ENCODE data around the gene E2F2.

Gene E2F2

GRCh38 chr1:23502951-23503350, 28.1 kb downstream of the E2F2 start:
- H3K9ac ChIP-seq (ENCODE audit: low read depth, low read length, poor library complexity, severe bottlenecking): no peak overlapping the region
- H4K20me1 ChIP-seq (ENCODE audit: insufficient read depth, low read length, poor library complexity, severe bottlenecking): no peaks in the 10 kb centered on the region
- TF ChIP-seq, protein P1, sequence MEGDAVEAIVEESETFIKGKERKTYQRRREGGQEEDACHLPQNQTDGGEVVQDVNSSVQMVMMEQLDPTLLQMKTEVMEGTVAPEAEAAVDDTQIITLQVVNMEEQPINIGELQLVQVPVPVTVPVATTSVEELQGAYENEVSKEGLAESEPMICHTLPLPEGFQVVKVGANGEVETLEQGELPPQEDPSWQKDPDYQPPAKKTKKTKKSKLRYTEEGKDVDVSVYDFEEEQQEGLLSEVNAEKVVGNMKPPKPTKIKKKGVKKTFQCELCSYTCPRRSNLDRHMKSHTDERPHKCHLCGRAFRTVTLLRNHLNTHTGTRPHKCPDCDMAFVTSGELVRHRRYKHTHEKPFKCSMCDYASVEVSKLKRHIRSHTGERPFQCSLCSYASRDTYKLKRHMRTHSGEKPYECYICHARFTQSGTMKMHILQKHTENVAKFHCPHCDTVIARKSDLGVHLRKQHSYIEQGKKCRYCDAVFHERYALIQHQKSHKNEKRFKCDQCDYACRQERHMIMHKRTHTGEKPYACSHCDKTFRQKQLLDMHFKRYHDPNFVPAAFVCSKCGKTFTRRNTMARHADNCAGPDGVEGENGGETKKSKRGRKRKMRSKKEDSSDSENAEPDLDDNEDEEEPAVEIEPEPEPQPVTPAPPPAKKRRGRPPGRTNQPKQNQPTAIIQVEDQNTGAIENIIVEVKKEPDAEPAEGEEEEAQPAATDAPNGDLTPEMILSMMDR (conservative IDR thresholded peaks at IDR 0.05; ENCODE audit: low read length): no peak
- no peak for TF ChIP-seq EZH2phosphoT487 (IDR thresholded peaks at IDR 0.05; ENCODE audit: borderline replicate concordance)
- no peak overlapping the region for H3K4me2 ChIP-seq (ENCODE audit: low read depth, low read length, poor library complexity, severe bottlenecking)
- H3K79me2 ChIP-seq (ENCODE audit: insufficient read depth, low read length): no peaks in the 10 kb centered on the region
- no peaks in the 10 kb centered on the region for H3K4me1 ChIP-seq (ENCODE audit: insufficient read depth, low read length, poor library complexity, severe bottlenecking)
- H3K9me3 ChIP-seq (ENCODE audit: insufficient read depth, low read depth, low read length): no peaks in the 10 kb centered on the region
- H2AFZ ChIP-seq (ENCODE audit: low read length): no peak overlapping the region
- H3F3A ChIP-seq (ENCODE audit: low read depth): no peaks in the 10 kb centered on the region
- peaks cover 24% of the 10 kb centered on the region; the same call in 1 of the 2 replicates for H3K36me3 ChIP-seq (ENCODE audit: insufficient read depth, low read length)
- H3K9me2 ChIP-seq (replicated peaks; ENCODE audit: low read depth, low read length): no peaks in the 10 kb centered on the region
- H3K27me3 ChIP-seq (ENCODE audit: insufficient read depth, low read length, poor library complexity, severe bottlenecking): no peaks in the 10 kb centered on the region
- no peak overlapping the region for H3K4me3 ChIP-seq (ENCODE audit: low read length, poor library complexity, severe bottlenecking)

- Histone ChIP-seq H3K9me2 (replicated peaks; ENCODE audit: low read depth, low read length) (no peaks in the 10 kb centered on the region), H3K27me3 (ENCODE audit: insufficient read depth, low read length, poor library complexity, severe bottlenecking) (no peaks in the 10 kb centered on the region), H3F3A (ENCODE audit: low read depth) (no peaks in the 10 kb centered on the region), H3K4me3 (ENCODE audit: low read length, poor library complexity, severe bottlenecking) (no peak overlapping the region), H4K20me1 (ENCODE audit: insufficient read depth, low read length, poor library complexity, severe bottlenecking) (no peaks in the 10 kb centered on the region), H3K9me3 (ENCODE audit: insufficient read depth, low read depth, low read length) (no peaks in the 10 kb centered on the region), H3K4me2 (ENCODE audit: low read depth, low read length, poor library complexity, severe bottlenecking) (no peak overlapping the region), H2AFZ (ENCODE audit: low read length) (no peak overlapping the region), H3K4me1 (ENCODE audit: insufficient read depth, low read length, poor library complexity, severe bottlenecking) (no peaks in the 10 kb centered on the region), H3K9ac (ENCODE audit: low read depth, low read length, poor library complexity, severe bottlenecking) (no peak overlapping the region), H3K79me2 (ENCODE audit: insufficient read depth, low read length) (no peaks in the 10 kb centered on the region), H3K36me3 (ENCODE audit: insufficient read depth, low read length) (peaks cover 5% of the 10 kb centered on the region; the same call in 1 of the 2 replicates)
- TF ChIP-seq, protein P1 (conservative IDR thresholded peaks at IDR 0.05; ENCODE audit: low read length): no peak
- no peak for TF ChIP-seq EZH2phosphoT487 (IDR thresholded peaks at IDR 0.05; ENCODE audit: borderline replicate concordance)
Measured at GRCh38 chr1:23500466-23500865, 30.6 kb downstream of the E2F2 start.

- no peaks in the 10 kb centered on the region for H3K79me2 ChIP-seq (ENCODE audit: insufficient read depth, low read length)
- H4K20me1 ChIP-seq (ENCODE audit: insufficient read depth, low read length, poor library complexity, severe bottlenecking): no peaks in the 10 kb centered on the region
- no peak overlapping the region for H3K9ac ChIP-seq (ENCODE audit: low read depth, low read length, poor library complexity, severe bottlenecking)
- no peaks in the 10 kb centered on the region for H3K36me3 ChIP-seq (ENCODE audit: insufficient read depth, low read length)
- no peaks in the 10 kb centered on the region for H3K27me3 ChIP-seq (ENCODE audit: insufficient read depth, low read length, poor library complexity, severe bottlenecking)
- no peaks in the 10 kb centered on the region for H3F3A ChIP-seq (ENCODE audit: low read depth)
- H3K4me3 ChIP-seq (ENCODE audit: low read length, poor library complexity, severe bottlenecking): no peak overlapping the region
- no peak for TF ChIP-seq EZH2phosphoT487 (IDR thresholded peaks at IDR 0.05; ENCODE audit: borderline replicate concordance)
- H3K4me2 ChIP-seq (ENCODE audit: low read depth, low read length, poor library complexity, severe bottlenecking): no peak overlapping the region
- H3K9me2 ChIP-seq (replicated peaks; ENCODE audit: low read depth, low read length): no peaks in the 10 kb centered on the region
- H3K4me1 ChIP-seq (ENCODE audit: insufficient read depth, low read length, poor library complexity, severe bottlenecking): no peaks in the 10 kb centered on the region
- H3K9me3 ChIP-seq (ENCODE audit: insufficient read depth, low read depth, low read length): no peaks in the 10 kb centered on the region
- no peak overlapping the region; the same call in 1 of the 2 replicates for H2AFZ ChIP-seq (ENCODE audit: low read length)
Measured at GRCh38 chr1:23497777-23498439, 33.1 kb downstream of the E2F2 start.
